ENCODE measurements around the gene AGAP2.
"Not testable (repeated sequence)": the region's sequence is repeated elsewhere in the genome, so short reads cannot be mapped to it uniquely, and the experiment has no call there.

Gene AGAP2

DNA sequence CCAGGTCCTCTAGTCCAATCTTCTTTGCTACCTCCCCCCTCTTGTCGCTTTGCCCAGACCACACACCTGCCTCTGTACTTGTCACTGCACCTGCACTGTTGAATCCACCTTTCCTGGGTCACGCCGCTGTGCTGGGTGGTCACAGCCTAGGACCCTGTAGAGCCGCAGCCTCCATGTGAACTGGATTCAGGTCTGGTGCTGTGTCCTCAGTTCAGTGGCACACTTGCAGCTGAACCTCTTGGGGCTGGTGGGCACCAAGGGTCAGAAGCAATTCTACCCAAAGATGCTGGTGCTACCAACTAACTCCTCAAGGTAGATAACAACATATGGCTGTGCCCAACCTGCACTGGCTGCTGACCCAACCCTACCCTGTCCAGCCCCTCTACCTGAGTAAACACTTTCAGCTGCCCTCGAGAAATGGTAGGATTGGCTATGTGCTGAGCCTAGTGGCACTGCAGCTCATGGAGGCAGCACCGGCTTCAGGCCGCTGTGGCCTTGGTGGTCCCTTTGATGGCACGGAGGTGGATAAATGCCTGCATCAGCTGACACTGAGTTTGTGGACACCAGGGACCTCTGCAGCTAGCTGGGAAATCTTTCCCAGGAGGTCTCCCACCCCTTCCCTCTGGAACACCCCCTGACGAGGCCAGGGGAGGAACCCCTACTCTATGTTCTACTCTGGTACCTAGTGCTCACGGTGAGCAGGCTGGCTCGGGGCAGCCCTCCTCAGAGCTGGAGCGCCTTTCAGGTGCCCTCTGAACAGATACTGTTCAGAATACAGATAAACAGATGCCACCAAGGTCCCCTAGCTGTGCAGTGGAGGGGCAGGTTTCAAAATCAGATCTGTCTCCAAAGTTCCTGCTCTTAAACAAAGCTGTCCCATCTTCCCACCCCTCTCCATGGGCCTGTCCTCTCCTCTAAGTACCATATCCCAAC lies 14.3 kb downstream of the AGAP2 start:
- H3K4me3 ChIP-seq (ENCODE audit: control insufficient read depth, low read depth, low read length): no peak overlapping the region
- TF ChIP-seq, protein P1, sequence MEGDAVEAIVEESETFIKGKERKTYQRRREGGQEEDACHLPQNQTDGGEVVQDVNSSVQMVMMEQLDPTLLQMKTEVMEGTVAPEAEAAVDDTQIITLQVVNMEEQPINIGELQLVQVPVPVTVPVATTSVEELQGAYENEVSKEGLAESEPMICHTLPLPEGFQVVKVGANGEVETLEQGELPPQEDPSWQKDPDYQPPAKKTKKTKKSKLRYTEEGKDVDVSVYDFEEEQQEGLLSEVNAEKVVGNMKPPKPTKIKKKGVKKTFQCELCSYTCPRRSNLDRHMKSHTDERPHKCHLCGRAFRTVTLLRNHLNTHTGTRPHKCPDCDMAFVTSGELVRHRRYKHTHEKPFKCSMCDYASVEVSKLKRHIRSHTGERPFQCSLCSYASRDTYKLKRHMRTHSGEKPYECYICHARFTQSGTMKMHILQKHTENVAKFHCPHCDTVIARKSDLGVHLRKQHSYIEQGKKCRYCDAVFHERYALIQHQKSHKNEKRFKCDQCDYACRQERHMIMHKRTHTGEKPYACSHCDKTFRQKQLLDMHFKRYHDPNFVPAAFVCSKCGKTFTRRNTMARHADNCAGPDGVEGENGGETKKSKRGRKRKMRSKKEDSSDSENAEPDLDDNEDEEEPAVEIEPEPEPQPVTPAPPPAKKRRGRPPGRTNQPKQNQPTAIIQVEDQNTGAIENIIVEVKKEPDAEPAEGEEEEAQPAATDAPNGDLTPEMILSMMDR (IDR thresholded peaks at IDR 0.05; ENCODE audit: control insufficient read depth, insufficient read depth, low read depth, low read length, missing control alignments): no peak
- no peak for DNase-seq (ENCODE audit: low read depth)

GRCh38 chr12:57723630-57723962 lies 14.9 kb downstream of the AGAP2 start:
- TF ChIP-seq, protein P1 (IDR thresholded peaks at IDR 0.05; ENCODE audit: control insufficient read depth, insufficient read depth, low read depth, low read length, missing control alignments): no peak
- DNase-seq (ENCODE audit: low read depth): no peak
- H3K4me3 ChIP-seq (ENCODE audit: control insufficient read depth, low read depth, low read length): no peak overlapping the region

- H3K4me3 ChIP-seq (ENCODE audit: control insufficient read depth, low read depth, low read length): no peak overlapping the region
- TF ChIP-seq, protein P1 (IDR thresholded peaks at IDR 0.05; ENCODE audit: control insufficient read depth, insufficient read depth, low read depth, low read length, missing control alignments): no peak
- no peak for DNase-seq (ENCODE audit: low read depth)
Measured at GRCh38 chr12:57722716-57723629, 15.6 kb downstream of the AGAP2 start.

- not testable (repeated sequence) for H3K4me3 ChIP-seq (ENCODE audit: control insufficient read depth, low read depth, low read length); DNase-seq (ENCODE audit: low read depth)
Measured at GRCh38 chr12:57721846-57722608, 16.5 kb downstream of the AGAP2 start.

DNA sequence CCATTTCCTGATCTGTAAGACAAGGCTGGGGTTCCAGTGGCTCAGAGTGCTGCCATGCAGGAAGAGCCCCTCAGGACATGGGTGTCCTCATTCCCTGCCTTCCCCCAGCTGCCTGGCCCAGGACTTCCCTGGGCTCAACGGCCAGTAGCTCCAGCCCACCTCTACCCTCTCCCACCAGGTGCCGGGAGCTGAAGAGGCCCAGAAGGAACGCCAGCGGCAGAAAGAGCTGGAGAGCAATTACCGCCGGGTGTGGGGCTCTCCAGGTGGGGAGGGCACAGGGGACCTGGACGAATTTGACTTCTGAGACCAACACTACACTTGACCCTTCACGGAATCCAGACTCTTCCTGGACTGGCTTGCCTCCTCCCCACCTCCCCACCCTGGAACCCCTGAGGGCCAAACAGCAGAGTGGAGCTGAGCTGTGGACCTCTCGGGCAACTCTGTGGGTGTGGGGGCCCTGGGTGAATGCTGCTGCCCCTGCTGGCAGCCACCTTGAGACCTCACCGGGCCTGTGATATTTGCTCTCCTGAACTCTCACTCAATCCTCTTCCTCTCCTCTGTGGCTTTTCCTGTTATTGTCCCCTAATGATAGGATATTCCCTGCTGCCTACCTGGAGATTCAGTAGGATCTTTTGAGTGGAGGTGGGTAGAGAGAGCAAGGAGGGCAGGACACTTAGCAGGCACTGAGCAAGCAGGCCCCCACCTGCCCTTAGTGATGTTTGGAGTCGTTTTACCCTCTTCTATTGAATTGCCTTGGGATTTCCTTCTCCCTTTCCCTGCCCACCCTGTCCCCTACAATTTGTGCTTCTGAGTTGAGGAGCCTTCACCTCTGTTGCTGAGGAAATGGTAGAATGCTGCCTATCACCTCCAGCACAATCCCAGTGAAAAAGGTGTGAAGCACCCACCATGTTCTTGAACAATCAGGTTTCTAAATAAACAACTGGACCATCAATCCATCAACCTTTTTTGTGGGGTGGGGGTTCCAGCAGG lies 17.6 kb downstream of the AGAP2 start:
- TF ChIP-seq, protein P1 (IDR thresholded peaks at IDR 0.05; ENCODE audit: control insufficient read depth, insufficient read depth, low read depth, low read length, missing control alignments): no peak
- DNase-seq (ENCODE audit: low read depth): no peak
- no peak overlapping the region for H3K4me3 ChIP-seq (ENCODE audit: control insufficient read depth, low read depth, low read length)

DNA sequence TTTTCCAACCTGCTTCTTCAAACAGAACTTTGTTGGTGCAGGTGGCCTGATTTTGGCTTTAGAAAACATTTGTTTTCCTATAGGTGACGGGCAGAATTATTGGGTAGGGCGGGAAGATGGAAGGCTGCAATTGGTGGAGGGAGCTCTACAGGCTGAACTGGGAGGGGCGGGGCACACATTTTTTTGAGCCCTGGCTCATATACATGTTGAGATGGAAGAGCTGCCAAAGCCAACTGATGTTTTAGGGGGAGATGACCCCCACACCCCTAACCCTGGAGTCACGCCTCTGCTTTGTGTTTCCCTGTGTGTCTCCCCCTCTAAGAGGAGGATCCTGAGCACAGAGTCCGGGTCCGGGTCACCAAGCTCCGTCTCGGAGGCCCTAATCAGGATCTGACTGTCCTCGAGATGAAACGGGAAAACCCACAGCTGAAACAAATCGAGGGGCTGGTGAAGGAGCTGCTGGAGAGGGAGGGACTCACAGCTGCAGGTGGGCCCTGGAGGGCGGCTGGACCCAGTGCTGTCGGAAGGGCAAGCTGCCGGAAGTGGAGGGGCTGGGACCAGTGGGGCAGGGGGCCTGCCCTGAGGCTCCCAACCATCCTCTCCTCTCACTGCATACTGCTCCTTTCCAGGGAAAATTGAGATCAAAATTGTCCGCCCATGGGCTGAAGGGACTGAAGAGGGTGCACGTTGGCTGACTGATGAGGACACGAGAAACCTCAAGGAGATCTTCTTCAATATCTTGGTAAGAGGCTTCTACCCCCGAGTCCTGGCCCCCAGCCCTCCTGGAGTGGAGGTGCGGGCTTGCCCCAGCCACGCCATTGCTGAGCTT lies 18.6 kb downstream of the AGAP2 start:
- no peak for DNase-seq (ENCODE audit: low read depth)
- TF ChIP-seq, protein P1 (IDR thresholded peaks at IDR 0.05; ENCODE audit: control insufficient read depth, insufficient read depth, low read depth, low read length, missing control alignments): no peak

More for the DNA sequence above, 18.6 kb downstream of the AGAP2 start:
- no peak overlapping the region for H3K4me3 ChIP-seq (ENCODE audit: control insufficient read depth, low read depth, low read length)
